GM12801 (cell line): Measurements from ENCODE around the gene LGALS3BP.

Experiments used
- CTCF ChIP-seq: IDR thresholded peaks from one replicate; pipeline ENCODE4 v1.5.1; 2011; ENCODE audit warnings: control low read depth; ENCODE audit not compliant: insufficient read length; ENCODE audit errors: extremely low read depth

The LGALS3BP gene

GRCh38 chr17:78995022-78995760 lies 15.5 kb upstream of the LGALS3BP start:
- no peak for TF ChIP-seq CTCF

GRCh38 chr17:78993981-78994671 lies 14.4 kb upstream of the LGALS3BP start:
- TF ChIP-seq CTCF, result no peak

GRCh38 chr17:78993241-78993956 lies 13.7 kb upstream of the LGALS3BP start:
- TF ChIP-seq CTCF, result no peak

- no peak for TF ChIP-seq CTCF
Measured at GRCh38 chr17:78992542-78993212, 13.0 kb upstream of the LGALS3BP start.

GRCh38 chr17:78991906-78992532 lies 12.3 kb upstream of the LGALS3BP start:
- TF ChIP-seq CTCF, result no peak

- no peak for TF ChIP-seq CTCF
Measured at GRCh38 chr17:78991017-78991738, 11.5 kb upstream of the LGALS3BP start.
